Measurements from ENCODE around the gene HSD11B2. TPM values are rescaled to one million over a fixed set of nuclear protein-coding genes. Genes with fewer than 3 reads are reported as not detected.

Gene HSD11B2
- total and polyA plus RNA-seq, 4 donors, result 2.6 to 39.8 (median 6.7) TPM

GRCh38 chr16:67433131-67433719 is 2.3 kb downstream of the HSD11B2 start:
- H3K4me1 ChIP-seq (ENCODE audit: control insufficient read depth in 5 of 5, insufficient read depth in 5 of 5, low read length in 5 of 5), result peaks cover 0 to 20% (median 0%) of the 10 kb centered on the region in 5 donors
- H3K27ac ChIP-seq (ENCODE audit: low read depth in 1 of 2, low read length in 1 of 2), result no peak overlapping the region
- no peak for DNase-seq
- no peak overlapping the region for H3K4me3 ChIP-seq
- WGBS, 2 donors, result 91 to 93% methylated on average over 5 of the region's 5 CpGs
- H3K9me3 ChIP-seq (ENCODE audit: control insufficient read depth in 4 of 4, insufficient read depth in 3 of 4, low read length in 3 of 4), result no peaks in the 10 kb centered on the region
- peaks cover 0 to 21% (median 8%) of the 10 kb centered on the region in 4 donors for H3K36me3 ChIP-seq (ENCODE audit: control insufficient read depth in 4 of 4, insufficient read depth in 4 of 4, low read length in 4 of 4)
- peaks cover 0 to 10% (median 7%) of the 10 kb centered on the region in 3 donors for H3K27me3 ChIP-seq (ENCODE audit: control insufficient read depth in 3 of 3, insufficient read depth in 3 of 3, low read length in 2 of 3)
- TF ChIP-seq CTCF (IDR thresholded peaks at IDR 0.05; ENCODE audit: control extremely low read depth, extremely low read depth), result no peak
- no peak for ATAC-seq (ENCODE audit: insufficient read depth, low FRiP score)
- H3K9ac ChIP-seq (ENCODE audit: insufficient read depth in 1 of 2, low read length in 2 of 2), result no peak overlapping the region

GRCh38 chr16:67435758-67436164 is 4.8 kb downstream of the HSD11B2 start:
- Histone ChIP-seq H3K9ac (ENCODE audit: insufficient read depth in 1 of 2, low read length in 2 of 2) (no peak overlapping the region), H3K4me3 (no peak overlapping the region)

GRCh38 chr16:67436640-67437193 is 5.8 kb downstream of the HSD11B2 start:
- H3K27me3 ChIP-seq (ENCODE audit: control insufficient read depth in 3 of 3, insufficient read depth in 3 of 3, low read length in 2 of 3), result no peaks in the 10 kb centered on the region
- no peak for ATAC-seq (ENCODE audit: insufficient read depth, low FRiP score)
- no peak for DNase-seq
- H3K4me1 ChIP-seq (ENCODE audit: control insufficient read depth in 5 of 5, insufficient read depth in 5 of 5, low read length in 5 of 5), result peaks cover 0 to 10% (median 5%) of the 10 kb centered on the region in 5 donors
- H3K4me3 ChIP-seq, result no peak overlapping the region
- no peak for TF ChIP-seq CTCF (IDR thresholded peaks at IDR 0.05; ENCODE audit: control extremely low read depth, extremely low read depth)
- WGBS, 2 donors, result 95 to 96% methylated on average over 23 of the region's 23 CpGs
- H3K36me3 ChIP-seq (ENCODE audit: control insufficient read depth in 4 of 4, insufficient read depth in 4 of 4, low read length in 4 of 4), result peaks cover 0 to 45% (median 13%) of the 10 kb centered on the region in 4 donors
- no peak overlapping the region for H3K27ac ChIP-seq (ENCODE audit: low read depth in 1 of 2, low read length in 1 of 2)
- no peak overlapping the region for H3K9ac ChIP-seq (ENCODE audit: insufficient read depth in 1 of 2, low read length in 2 of 2)
- H3K9me3 ChIP-seq (ENCODE audit: control insufficient read depth in 4 of 4, insufficient read depth in 3 of 4, low read length in 3 of 4), result peaks cover 0 to 2% (median 0%) of the 10 kb centered on the region in 4 donors

More at GRCh38 chr16:67435758-67436164, 4.8 kb downstream of the HSD11B2 start:
- Histone ChIP-seq H3K4me1 (ENCODE audit: control insufficient read depth in 5 of 5, insufficient read depth in 5 of 5, low read length in 5 of 5) (peaks cover 0 to 7% (median 0%) of the 10 kb centered on the region in 5 donors), H3K9me3 (ENCODE audit: control insufficient read depth in 4 of 4, insufficient read depth in 3 of 4, low read length in 3 of 4) (peaks cover 0 to 2% (median 0%) of the 10 kb centered on the region in 4 donors), H3K36me3 (ENCODE audit: control insufficient read depth in 4 of 4, insufficient read depth in 4 of 4, low read length in 4 of 4) (peaks cover 0 to 39% (median 13%) of the 10 kb centered on the region in 4 donors), H3K27me3 (ENCODE audit: control insufficient read depth in 3 of 3, insufficient read depth in 3 of 3, low read length in 2 of 3) (no peaks in the 10 kb centered on the region), H3K27ac (ENCODE audit: low read depth in 1 of 2, low read length in 1 of 2) (no peak overlapping the region)
- DNase-seq, result no peak
- no peak for TF ChIP-seq CTCF (IDR thresholded peaks at IDR 0.05; ENCODE audit: control extremely low read depth, extremely low read depth)
- ATAC-seq (ENCODE audit: insufficient read depth, low FRiP score), result no peak
- WGBS, 2 donors, result 92 to 93% methylated on average over 16 of the region's 16 CpGs
